ENCODE measurements around the gene NEIL3.

Gene NEIL3

GRCh38 chr4:177405508-177405907, 95.8 kb downstream of the NEIL3 start:
- DNase-seq (ENCODE audit: extremely low read depth, insufficient read length), result no peak
- Histone ChIP-seq H3K4me3 (replicated peaks; ENCODE audit: low read depth, low read length) (no peak overlapping the region), H3K27me3 (replicated peaks; ENCODE audit: control insufficient read depth, insufficient read depth, low read length) (no peaks in the 10 kb centered on the region), H3K36me3 (ENCODE audit: control insufficient read depth, insufficient read depth, low read length) (no peaks in the 10 kb centered on the region)
- no peak for TF ChIP-seq CTCF (IDR thresholded peaks at IDR 0.05; ENCODE audit: insufficient read depth, low read length, poor library complexity, severe bottlenecking)

GRCh38 chr4:177408023-177408422, 98.3 kb downstream of the NEIL3 start:
- no peak for DNase-seq (ENCODE audit: extremely low read depth, insufficient read length)
- Histone ChIP-seq H3K4me3 (replicated peaks; ENCODE audit: low read depth, low read length) (no peak overlapping the region), H3K27me3 (replicated peaks; ENCODE audit: control insufficient read depth, insufficient read depth, low read length) (no peaks in the 10 kb centered on the region), H3K36me3 (ENCODE audit: control insufficient read depth, insufficient read depth, low read length) (no peaks in the 10 kb centered on the region)
- TF ChIP-seq CTCF (IDR thresholded peaks at IDR 0.05; ENCODE audit: insufficient read depth, low read length, poor library complexity, severe bottlenecking), result no peak

GRCh38 chr4:177410566-177410965, 100.9 kb downstream of the NEIL3 start:
- H3K36me3 ChIP-seq (ENCODE audit: control insufficient read depth, insufficient read depth, low read length), result no peaks in the 10 kb centered on the region
- DNase-seq (ENCODE audit: extremely low read depth, insufficient read length), result no peak
- no peak overlapping the region for H3K4me3 ChIP-seq (replicated peaks; ENCODE audit: low read depth, low read length)
- no peaks in the 10 kb centered on the region for H3K27me3 ChIP-seq (replicated peaks; ENCODE audit: control insufficient read depth, insufficient read depth, low read length)
- no peak for TF ChIP-seq CTCF (IDR thresholded peaks at IDR 0.05; ENCODE audit: insufficient read depth, low read length, poor library complexity, severe bottlenecking)

GRCh38 chr4:177411996-177412395, 102.3 kb downstream of the NEIL3 start:
- Histone ChIP-seq H3K4me3 (replicated peaks; ENCODE audit: low read depth, low read length) (no peak overlapping the region), H3K27me3 (replicated peaks; ENCODE audit: control insufficient read depth, insufficient read depth, low read length) (no peaks in the 10 kb centered on the region), H3K36me3 (ENCODE audit: control insufficient read depth, insufficient read depth, low read length) (no peaks in the 10 kb centered on the region)
- TF ChIP-seq CTCF (IDR thresholded peaks at IDR 0.05; ENCODE audit: insufficient read depth, low read length, poor library complexity, severe bottlenecking), result no peak
- no peak for DNase-seq (ENCODE audit: extremely low read depth, insufficient read length)
